G401 (cell line): ENCODE data around the gene COL5A3. TPM values are rescaled to one million over a fixed set of nuclear protein-coding genes. Genes with fewer than 3 reads are reported as not detected.
A peak's percentile ranks its signal among the peaks of the same experiment; 100 is the strongest.

Experiments
- DNase-seq: peaks from one replicate; pipeline ENCODE4 v3.0.0-alpha.2; 2015; ENCODE audit warnings: low spot score
- in situ Hi-C: cut with HindIII; loops from 2 replicates; pipeline ENCODE4 v1.10.0; 2016; ENCODE audit warnings: low sequenced_read_pairs, mixed read lengths
- total RNA-seq: library from RNA; depleted of rRNA; stranded (reverse); fragments of >200 nt; shearing (Covaris generic); gene quantifications from 2 replicates; pipeline ENCODE4 v1.2.3, GENCODE V29; 2014; rRNA removed

Gene COL5A3
- total RNA-seq, 1 experiment from 2014 or later, result not detected

DNA sequence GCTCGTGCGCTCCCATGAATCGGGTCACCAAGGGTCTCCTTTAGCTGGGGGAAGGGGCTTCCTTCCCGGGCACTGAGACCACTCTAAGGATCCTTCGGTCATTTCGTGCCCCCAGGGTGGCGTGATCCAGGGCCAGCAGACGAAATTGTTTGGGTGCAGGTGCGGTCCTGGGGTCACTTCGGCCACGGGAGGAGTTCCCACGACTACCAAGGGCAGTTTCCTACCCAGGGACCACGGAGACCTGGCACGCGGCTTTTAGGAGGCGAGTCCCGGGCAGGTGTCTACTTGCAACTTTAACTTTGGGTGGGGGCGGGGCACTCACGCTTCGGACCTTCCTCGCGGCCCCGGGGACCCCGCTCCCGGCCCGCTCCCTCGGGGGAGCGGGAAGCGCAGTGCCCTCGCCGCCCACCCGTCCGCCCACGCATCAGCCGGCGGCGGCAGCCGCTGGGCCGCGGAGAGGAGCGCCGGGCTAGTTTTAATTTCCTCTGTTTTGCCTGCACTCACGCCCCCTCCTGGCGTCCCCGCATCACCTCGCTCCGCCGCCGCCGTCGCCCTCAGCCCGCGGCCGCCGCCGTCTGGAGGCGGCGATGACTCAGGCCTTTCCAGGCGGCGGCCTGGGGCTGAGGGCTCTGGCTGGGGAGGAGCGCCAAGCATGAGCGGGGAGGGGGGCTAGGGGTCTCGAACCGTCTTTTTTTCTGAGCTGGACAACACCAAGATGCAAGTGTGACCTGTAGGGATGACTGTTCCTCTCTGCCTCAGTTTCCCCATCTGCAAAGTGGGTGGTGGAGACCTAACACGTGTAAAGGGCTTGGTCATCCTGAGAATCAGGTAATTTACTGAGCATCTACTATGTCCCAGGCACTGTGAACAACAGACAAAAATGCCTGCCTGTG, 95.7 kb downstream of the COL5A3 start:
- in situ Hi-C loops, result no loop called here
- DNase-seq, result peak; percentile 61

DNA sequence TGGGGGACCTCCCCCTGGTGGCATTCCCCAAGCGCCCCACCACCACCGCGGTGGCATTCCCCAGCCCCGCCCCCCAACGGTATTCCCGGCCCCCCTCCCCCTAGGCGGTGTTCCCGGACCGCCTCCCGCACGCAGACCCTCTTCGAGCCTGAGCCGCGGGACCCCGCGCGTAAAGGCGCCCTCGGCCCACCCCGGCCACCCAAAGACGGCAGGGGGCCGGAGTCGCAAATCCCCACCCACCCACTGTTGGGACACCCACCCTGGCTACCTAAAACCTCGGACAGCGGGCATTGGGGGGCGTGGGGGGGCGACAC, 96.3 kb downstream of the COL5A3 start:
- in situ Hi-C loops, result no loop called here
- DNase-seq, result no peak

DNA sequence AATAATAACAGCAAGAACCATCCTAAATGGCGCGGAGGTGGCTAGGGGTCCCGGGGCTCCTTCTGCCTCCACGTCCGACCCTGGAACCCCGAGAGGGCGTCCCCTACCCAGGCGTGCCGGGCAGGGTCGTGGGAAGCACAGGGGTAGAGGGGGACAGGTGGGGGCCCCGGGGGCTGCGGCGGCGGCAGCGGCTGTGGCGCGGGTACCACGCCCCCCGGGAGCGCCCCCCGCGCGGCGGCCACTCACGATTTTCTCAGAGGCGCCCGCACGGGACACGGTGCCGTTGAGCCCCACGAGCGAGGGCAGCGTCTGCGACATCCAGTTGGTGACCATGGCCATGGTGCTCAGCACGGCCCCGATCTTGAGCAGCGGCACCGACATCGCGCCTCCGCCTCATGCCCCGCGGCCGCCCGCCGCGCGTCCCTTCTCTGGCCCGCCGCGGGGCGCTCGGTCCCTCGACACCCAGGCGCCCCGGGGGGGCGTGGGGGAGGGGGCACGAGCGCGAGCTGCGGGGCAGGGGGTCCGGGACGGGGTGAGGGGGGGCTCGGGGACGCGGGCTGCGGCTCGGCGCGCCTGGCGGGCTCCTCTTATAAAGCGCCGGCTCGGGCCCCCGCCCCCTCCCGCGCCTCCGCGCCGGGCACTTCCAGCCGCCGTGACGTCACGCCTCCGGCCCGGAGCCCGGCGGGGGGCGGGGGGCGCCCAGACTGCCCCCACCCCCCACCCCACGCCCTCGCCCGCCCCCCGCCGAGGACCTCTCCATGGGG, 96.9 kb downstream of the COL5A3 start:
- in situ Hi-C loops, result no loop called here
- no peak for DNase-seq

DNA sequence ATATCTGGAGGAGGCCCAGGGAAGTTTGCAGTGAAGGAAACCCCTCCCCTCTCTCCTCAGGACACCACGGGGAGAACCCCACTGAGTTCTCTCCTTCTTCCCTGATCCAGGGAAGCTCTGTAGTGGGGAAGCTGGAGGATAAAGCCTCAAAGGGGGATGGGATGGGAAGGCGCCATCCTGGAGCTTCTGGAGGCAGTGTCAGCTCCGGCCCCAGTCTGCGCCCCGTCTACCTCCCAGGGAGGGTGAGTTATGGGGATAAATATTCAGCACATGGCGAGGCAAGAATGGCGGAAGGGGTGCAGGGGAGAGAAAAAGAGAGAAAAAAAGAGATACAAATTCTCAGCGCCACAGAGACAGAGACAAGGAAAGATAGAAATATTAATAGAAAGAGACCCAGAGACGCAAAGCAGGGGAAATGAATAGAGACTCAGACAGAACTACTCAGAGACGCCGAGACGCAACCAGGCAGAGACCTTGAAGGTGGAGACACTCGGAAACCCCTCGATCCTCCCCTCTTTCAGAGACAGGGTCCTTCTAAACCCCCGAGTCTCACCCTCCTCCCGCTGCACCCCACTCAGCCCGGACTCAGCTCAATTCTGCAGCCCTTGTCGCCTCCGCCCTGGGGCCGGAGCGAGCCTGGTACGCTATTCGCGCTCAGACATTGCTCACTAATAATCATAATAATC, 97.6 kb downstream of the COL5A3 start:
- no peak for DNase-seq
- in situ Hi-C loops, result no loop called here

DNA sequence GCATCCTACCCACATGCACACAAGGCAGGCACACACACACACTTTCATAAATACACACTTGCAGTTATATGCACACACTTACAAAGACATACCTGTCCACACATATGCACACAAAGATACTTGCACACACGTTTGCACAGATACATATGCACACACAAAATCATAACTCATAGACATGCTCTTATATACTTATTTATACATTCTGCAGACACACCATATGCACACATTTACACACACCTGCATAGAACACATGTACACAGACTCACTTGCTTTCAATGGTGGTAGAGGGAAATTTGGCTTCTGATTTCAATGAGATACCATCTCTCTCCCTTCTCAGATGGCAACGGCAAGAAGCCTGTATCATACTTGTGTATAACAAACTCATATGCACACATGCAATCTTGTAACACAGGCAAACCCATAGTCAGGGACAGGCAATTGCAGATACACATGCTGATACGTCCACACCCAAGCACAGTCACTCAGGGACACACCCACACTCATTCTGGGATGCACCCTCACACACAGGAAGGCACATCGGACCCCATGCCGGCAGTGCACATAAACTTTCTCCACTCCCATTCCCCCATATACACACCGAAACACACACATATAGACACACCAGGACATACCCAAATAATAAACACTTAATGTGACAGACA, 98.6 kb downstream of the COL5A3 start:
- in situ Hi-C loops, result no loop called here
- DNase-seq, result no peak

DNA sequence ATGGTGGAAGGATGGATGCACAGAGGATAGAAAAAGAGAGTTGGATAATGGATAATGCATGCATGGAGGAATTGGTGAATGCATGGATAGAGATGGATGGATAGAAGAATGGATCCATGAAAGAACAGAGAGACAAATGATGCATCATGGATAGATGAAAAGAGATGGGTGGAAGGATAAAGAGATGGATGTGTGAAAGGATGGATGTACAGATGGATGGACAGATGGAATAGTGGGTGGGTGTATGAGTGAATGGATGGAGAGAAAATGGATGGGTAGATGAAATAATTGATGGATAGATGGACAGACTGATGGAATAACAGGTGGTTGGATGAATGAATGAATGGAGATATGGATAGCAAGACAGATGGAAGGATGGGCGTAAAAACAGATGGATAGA, 99.7 kb downstream of the COL5A3 start:
- in situ Hi-C loops, result no loop called here
- no peak for DNase-seq

Other genes starting within 250 kb of the COL5A3 start
- gene ZNF846, start 241.8 kb downstream of the COL5A3 start, total RNA-seq, result 6.2 and 12.6 TPM in 2 replicates
- gene FBXL12, start 191.4 kb downstream of the COL5A3 start, total RNA-seq, result 23.4 and 32.4 TPM in 2 replicates
- gene UBL5, start 182.6 kb downstream of the COL5A3 start, total RNA-seq, result 338 and 361 TPM in 2 replicates
- gene PIN1, start 175.2 kb downstream of the COL5A3 start, total RNA-seq, result 222 and 282 TPM in 2 replicates
- gene OLFM2, start 74.0 kb downstream of the COL5A3 start, total RNA-seq, result 5.8 and 11.5 TPM in 2 replicates
- gene RDH8, start 3.0 kb upstream of the COL5A3 start, total RNA-seq, result not detected in 2 replicates
- 9.5 and 10.8 TPM in 2 replicates for gene SHFL, start 75.8 kb upstream of the COL5A3 start, total RNA-seq
- gene ANGPTL6, start 92.2 kb upstream of the COL5A3 start, total RNA-seq, result 0.18 and 0.64 TPM in 2 replicates
- 77.4 and 104 TPM in 2 replicates for gene PPAN, start 95.9 kb upstream of the COL5A3 start, total RNA-seq
- 6.6 and 8.0 TPM in 2 replicates for gene P2RY11, start 101.2 kb upstream of the COL5A3 start, total RNA-seq
- gene EIF3G, start 109.4 kb upstream of the COL5A3 start, total RNA-seq, result 356 and 383 TPM in 2 replicates
- gene DNMT1, start 184.4 kb upstream of the COL5A3 start, total RNA-seq, result 36.9 and 72.9 TPM in 2 replicates
- gene S1PR2, start 220.8 kb upstream of the COL5A3 start, total RNA-seq, result 8.0 and 14.0 TPM in 2 replicates
- gene MRPL4, start 241.7 kb upstream of the COL5A3 start, total RNA-seq, result 134 and 137 TPM in 2 replicates